ENCODE results near the gene TNFSF11. TPM values are rescaled to one million over a fixed set of nuclear protein-coding genes. Genes with fewer than 3 reads are reported as not detected.
"Not testable (repeated sequence)": the region's sequence is repeated elsewhere in the genome, so short reads cannot be mapped to it uniquely, and the experiment has no call there.

Gene TNFSF11
- total and polyA plus RNA-seq, 9 donors = 0.04 to 0.22 TPM; not detected in 7

DNA sequence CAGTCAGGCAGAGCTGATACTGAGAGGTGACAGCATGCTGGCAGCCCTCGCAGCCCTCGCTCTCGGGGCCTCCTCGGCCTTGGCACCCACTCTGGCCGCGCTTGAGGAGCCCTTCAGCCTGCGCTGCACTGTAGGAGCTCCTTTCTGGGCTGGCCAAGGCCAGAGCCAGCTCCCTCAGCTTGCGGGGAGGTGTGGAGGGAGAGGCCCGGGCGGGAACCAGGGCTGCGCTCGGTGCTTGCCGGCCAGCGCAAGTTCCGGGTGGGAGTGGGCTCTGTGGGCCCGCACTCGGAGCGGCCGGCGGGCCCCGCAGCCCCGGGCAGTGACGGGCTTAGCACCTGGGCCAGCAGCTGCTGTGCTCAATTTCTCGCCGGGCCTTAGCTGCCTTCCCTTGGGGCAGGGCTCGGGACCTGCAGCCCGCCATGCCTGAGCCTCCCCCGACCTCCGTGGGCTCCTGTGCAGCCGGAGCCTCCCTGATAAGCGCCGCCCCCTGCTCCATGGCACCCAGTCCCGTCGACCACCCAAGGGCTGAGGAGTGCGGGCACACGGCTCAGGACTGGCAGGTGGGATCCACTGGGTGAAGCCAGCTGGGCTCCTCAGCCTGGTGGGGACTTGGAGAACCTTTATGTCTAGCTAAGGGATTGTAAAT lies 14.3 kb upstream of the TNFSF11 start:
- H3K9me3 ChIP-seq (replicated peaks; ENCODE audit: control insufficient read depth, low read depth, low read length); H3K27me3 ChIP-seq (ENCODE audit: control insufficient read depth, insufficient read depth, low read length); DNase-seq; H3K27ac ChIP-seq (ENCODE audit: low read length); H3K36me3 ChIP-seq (ENCODE audit: control insufficient read depth, insufficient read depth, low read length); H3K4me1 ChIP-seq (ENCODE audit: control insufficient read depth, insufficient read depth, low read length); H3K4me3 ChIP-seq (ENCODE audit: low read length): not testable (repeated sequence)
- 95% methylated on average over 27 of the region's 36 CpGs for WGBS (ENCODE audit: insufficient coverage)

DNA sequence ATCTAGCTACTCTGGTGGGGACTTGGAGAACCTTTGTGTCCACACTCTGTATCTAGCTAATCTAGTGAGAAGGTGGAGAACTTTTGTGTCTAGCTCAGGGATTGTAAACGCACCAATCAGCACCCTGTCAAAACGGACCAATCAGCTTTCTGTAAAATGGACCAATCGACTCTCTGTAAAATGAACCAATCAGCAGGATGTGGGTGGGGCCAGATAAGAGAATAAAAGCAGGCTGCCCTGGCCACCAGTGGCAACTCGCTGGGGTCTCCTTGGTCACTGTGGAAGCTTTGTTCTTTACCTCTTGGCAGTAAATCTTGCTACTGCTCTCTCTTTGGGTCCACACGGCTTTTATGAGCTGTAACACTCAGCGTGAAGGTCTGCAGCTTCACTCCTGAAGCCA lies 13.6 kb upstream of the TNFSF11 start:
- not testable (repeated sequence) for H3K27ac ChIP-seq (ENCODE audit: low read length); H3K27me3 ChIP-seq (ENCODE audit: control insufficient read depth, insufficient read depth, low read length); H3K9me3 ChIP-seq (replicated peaks; ENCODE audit: control insufficient read depth, low read depth, low read length); H3K4me3 ChIP-seq (ENCODE audit: low read length); H3K36me3 ChIP-seq (ENCODE audit: control insufficient read depth, insufficient read depth, low read length); DNase-seq; H3K4me1 ChIP-seq (ENCODE audit: control insufficient read depth, insufficient read depth, low read length)
- 79% methylated on average over 6 of the region's 6 CpGs for WGBS (ENCODE audit: insufficient coverage)

DNA sequence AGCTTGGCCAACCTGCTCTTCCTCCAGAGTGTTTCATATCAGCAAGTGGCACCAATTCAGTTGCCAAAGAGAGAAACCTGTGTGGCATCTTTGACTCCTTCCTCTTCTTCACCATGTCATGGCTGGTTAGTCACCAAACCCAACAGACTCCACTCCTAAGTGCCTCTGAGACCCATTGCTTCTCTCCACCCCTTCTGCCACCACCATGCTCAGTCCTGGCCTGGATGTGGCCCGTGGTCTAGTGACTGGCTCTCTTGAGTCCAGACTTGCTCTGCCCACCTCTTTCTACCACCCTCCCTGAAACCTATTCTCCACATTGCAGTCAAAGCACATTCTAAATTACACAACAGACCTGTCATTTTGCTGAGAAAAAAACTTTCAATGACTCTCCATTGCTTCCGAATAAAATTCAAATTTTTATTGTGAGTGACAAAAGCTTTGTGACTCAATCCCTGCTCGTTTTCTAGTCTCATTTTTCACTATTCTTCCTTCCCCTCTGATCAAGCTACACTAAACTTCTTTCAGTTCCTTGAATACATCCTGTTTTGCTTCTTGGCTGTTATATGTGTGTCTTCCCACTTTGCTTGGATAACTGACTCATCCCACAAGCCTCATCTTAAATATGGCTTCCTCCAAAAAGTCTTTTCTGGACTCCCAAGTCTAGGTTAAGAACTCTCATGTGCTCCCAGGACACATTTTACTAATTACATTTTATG lies 12.0 kb upstream of the TNFSF11 start:
- no peaks in the 10 kb centered on the region for H3K4me1 ChIP-seq (ENCODE audit: control insufficient read depth, insufficient read depth, low read length)
- no peaks in the 10 kb centered on the region for H3K27me3 ChIP-seq (ENCODE audit: control insufficient read depth, insufficient read depth, low read length)
- no peaks in the 10 kb centered on the region for H3K36me3 ChIP-seq (ENCODE audit: control insufficient read depth, insufficient read depth, low read length)
- WGBS (ENCODE audit: insufficient coverage) = 86% methylated on average over 1 of the region's 3 CpGs
- no peak overlapping the region for H3K27ac ChIP-seq (ENCODE audit: low read length)
- no peak overlapping the region for H3K4me3 ChIP-seq (ENCODE audit: low read length)
- H3K9me3 ChIP-seq (replicated peaks; ENCODE audit: control insufficient read depth, low read depth, low read length) = no peaks in the 10 kb centered on the region
- DNase-seq = peak; percentile 17

DNA sequence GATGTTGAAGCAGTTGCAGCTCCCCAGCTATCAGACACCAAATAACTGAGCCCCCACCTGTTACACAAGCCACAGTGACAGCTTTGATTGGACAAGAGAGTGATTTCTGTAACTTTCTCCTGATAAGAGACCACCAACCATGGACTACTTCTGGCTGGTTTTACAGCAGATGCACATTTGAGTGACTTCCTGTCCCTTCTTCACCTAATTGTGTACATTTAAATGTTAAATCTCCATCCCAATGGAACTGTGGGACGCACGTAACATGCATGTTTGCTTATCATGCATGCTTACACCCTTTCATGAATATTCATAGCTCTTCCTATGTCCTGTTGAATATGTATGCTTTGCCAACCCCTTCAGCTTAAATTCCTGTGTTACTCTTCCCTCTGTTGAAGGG lies 6.0 kb upstream of the TNFSF11 start:
- WGBS (ENCODE audit: insufficient coverage) = no CpG with 5 or more reads among the region's 2 CpGs

DNA sequence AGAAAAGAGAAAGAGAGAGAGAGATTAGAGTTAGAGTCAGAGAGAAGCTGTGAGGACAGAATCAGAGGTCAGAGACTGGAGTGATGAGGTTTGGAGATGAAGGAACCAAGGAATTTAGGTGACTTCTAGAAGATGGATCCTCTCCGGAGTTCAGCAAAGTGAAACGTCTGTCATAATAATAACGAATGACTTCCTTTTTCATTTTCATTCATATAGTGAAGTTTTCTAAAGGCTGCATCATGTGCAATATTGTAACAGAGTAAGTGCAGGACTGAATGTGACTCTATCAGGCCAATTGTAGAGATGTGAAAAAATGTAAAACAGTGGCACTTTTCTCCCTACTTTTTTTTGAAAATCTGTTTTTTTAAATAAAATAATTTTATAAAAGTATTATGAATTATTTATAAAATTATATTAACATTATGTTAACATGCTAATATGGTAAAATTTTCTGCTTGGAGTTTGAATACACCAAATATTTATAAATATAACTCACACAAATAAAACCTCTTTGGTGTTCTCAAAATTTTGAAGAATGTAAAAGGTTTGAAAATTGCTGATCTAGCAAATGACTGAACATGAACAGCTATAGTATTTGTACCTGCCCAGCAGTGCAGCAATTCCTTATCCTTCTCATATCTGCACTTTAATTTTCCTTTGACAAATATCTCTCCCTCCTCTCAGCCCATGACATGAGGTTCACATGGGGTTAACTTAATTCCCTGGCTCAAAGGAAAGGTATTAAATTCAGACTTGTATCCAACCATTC lies 4.2 kb upstream of the TNFSF11 start:
- no peak for DNase-seq
- H3K4me3 ChIP-seq (ENCODE audit: low read length) = no peak overlapping the region
- peaks cover 5% of the 10 kb centered on the region for H3K4me1 ChIP-seq (ENCODE audit: control insufficient read depth, insufficient read depth, low read length)
- H3K27me3 ChIP-seq (ENCODE audit: control insufficient read depth, insufficient read depth, low read length) = peaks cover 20% of the 10 kb centered on the region
- no peak overlapping the region for H3K27ac ChIP-seq (ENCODE audit: low read length)
- H3K9me3 ChIP-seq (replicated peaks; ENCODE audit: control insufficient read depth, low read depth, low read length) = no peaks in the 10 kb centered on the region
- no CpG with 5 or more reads among the region's 3 CpGs for WGBS (ENCODE audit: insufficient coverage)
- no peaks in the 10 kb centered on the region for H3K36me3 ChIP-seq (ENCODE audit: control insufficient read depth, insufficient read depth, low read length)

More for the DNA sequence above, 6.0 kb upstream of the TNFSF11 start:
- no peak for DNase-seq
- H3K9me3 ChIP-seq (replicated peaks; ENCODE audit: control insufficient read depth, low read depth, low read length) = no peaks in the 10 kb centered on the region
- no peak overlapping the region for H3K27ac ChIP-seq (ENCODE audit: low read length)
- no peaks in the 10 kb centered on the region for H3K36me3 ChIP-seq (ENCODE audit: control insufficient read depth, insufficient read depth, low read length)
- H3K4me3 ChIP-seq (ENCODE audit: low read length) = no peak overlapping the region
- no peaks in the 10 kb centered on the region for H3K4me1 ChIP-seq (ENCODE audit: control insufficient read depth, insufficient read depth, low read length)
- H3K27me3 ChIP-seq (ENCODE audit: control insufficient read depth, insufficient read depth, low read length) = peaks cover 3% of the 10 kb centered on the region

DNA sequence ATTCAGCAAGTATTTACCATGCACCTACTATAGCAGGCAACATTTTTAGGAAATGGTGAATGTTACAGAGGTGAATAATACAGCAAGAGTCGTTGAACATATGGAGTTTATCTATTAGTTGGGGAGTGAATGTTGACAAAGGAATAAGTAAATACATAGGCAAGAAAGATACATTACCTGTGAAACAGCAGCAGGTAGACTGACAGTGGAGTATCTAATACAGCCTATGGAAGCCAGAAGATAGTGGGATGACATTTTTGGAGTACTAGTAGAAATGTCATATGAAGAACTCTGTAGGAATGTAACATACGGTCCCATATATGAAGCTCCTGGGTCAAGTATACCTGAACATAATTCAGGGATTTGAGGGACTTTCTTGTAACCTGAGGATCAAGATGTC lies 2.1 kb upstream of the TNFSF11 start:
- no CpG with 5 or more reads among the region's 2 CpGs for WGBS (ENCODE audit: insufficient coverage)
- Histone ChIP-seq H3K36me3 (ENCODE audit: control insufficient read depth, insufficient read depth, low read length) (no peaks in the 10 kb centered on the region), H3K4me1 (ENCODE audit: control insufficient read depth, insufficient read depth, low read length) (peaks cover 9% of the 10 kb centered on the region), H3K27me3 (ENCODE audit: control insufficient read depth, insufficient read depth, low read length) (peaks cover 33% of the 10 kb centered on the region), H3K4me3 (ENCODE audit: low read length) (no peak overlapping the region), H3K27ac (ENCODE audit: low read length) (no peak overlapping the region), H3K9me3 (replicated peaks; ENCODE audit: control insufficient read depth, low read depth, low read length) (no peaks in the 10 kb centered on the region)
- no peak for DNase-seq

DNA sequence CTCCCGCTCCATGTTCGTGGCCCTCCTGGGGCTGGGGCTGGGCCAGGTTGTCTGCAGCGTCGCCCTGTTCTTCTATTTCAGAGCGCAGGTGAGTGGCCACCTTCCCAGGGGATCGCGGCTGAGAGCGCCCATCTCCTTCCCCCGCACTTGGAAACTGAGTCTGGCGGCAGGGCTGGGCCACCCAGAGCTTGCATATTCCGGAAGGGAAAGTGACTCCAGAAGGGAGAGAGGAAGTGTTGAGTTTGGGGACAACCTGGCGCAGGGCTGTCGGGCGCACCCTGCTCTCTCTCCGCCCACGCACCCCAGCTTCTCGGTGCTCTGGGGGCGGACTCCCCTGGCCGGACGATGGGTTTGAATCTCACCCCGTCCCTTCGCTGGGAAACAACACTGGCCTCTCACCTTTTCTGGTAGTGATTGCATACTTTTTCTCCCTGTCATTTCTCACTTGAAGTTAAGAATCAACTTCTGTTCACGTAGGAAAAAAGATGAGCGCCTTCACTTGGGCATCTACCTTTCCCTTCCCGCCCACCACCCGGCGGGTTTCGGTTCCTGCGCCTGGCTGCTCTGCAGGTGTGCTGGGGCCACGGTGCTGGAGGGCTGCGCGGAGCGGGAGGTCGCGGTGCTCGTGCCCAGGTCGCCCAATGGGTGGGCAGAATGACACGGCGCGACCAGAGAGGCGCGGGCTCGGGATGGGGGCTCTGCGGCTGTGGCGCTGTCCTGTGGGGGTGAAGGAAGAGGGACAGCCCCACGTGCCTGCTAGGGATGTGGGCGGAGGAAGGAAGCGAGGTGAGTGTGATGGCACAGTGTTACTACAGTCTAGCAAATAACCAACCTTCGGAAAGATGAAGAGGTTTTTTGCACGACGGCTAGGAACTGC lies 721 bp downstream of the TNFSF11 start:
- DNase-seq = no peak

DNA sequence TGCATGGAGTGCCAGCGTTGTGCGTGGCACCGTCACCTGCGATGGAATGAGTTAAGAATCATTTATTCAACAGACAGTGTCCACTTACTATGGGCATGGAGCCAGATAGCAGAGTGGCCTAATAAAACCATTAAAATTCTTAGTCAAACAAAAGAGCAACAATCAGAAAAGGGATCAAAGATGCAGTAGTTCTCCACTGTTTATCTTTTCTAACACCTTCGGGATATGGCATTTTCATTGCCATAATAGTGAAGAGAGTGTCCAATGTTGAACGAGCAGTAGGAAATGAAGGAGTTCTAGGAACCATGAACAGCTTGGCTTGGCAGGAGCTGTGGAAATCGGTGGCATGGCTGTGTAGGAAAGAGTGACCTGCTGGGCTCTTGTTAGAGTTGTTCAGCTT lies 2.0 kb downstream of the TNFSF11 start:
- H3K27me3 ChIP-seq (ENCODE audit: control insufficient read depth, insufficient read depth, low read length) = peaks cover 32% of the 10 kb centered on the region

More for the DNA sequence above, 721 bp downstream of the TNFSF11 start:
- H3K36me3 ChIP-seq (ENCODE audit: control insufficient read depth, insufficient read depth, low read length) = no peaks in the 10 kb centered on the region
- H3K27ac ChIP-seq (ENCODE audit: low read length) = no peak overlapping the region
- H3K27me3 ChIP-seq (ENCODE audit: control insufficient read depth, insufficient read depth, low read length) = peaks cover 33% of the 10 kb centered on the region
- peak overlapping the region; percentile 25 for H3K4me3 ChIP-seq (ENCODE audit: low read length)
- WGBS (ENCODE audit: insufficient coverage) = 1% methylated on average over 41 of the region's 51 CpGs
- H3K9me3 ChIP-seq (replicated peaks; ENCODE audit: control insufficient read depth, low read depth, low read length) = no peaks in the 10 kb centered on the region
- H3K4me1 ChIP-seq (ENCODE audit: control insufficient read depth, insufficient read depth, low read length) = peaks cover 9% of the 10 kb centered on the region

DNA sequence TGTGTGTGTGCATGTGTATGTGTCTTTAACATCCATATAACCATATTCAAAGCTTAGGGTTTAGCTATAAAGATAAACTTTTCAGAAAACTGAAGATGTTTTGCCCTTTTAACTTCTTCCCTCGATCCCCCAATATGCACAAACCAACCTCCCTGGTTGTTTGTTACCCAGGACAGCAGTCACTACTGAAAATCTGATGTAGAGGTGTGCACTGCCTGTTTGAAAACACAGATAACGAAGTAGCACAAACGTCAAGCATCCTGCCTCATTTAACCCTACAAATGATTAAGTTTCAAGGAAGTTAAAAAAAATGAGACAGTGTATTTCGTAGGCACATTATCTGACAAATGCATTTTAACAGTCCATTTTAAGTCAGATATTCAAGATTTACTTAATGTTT lies 3.6 kb downstream of the TNFSF11 start:
- no peak for DNase-seq

More for the DNA sequence above, 2.0 kb downstream of the TNFSF11 start:
- DNase-seq = no peak
- H3K9me3 ChIP-seq (replicated peaks; ENCODE audit: control insufficient read depth, low read depth, low read length) = no peaks in the 10 kb centered on the region
- H3K4me1 ChIP-seq (ENCODE audit: control insufficient read depth, insufficient read depth, low read length) = peaks cover 9% of the 10 kb centered on the region
- H3K4me3 ChIP-seq (ENCODE audit: low read length) = no peak overlapping the region
- 38% methylated on average over 2 of the region's 7 CpGs for WGBS (ENCODE audit: insufficient coverage)
- no peaks in the 10 kb centered on the region for H3K36me3 ChIP-seq (ENCODE audit: control insufficient read depth, insufficient read depth, low read length)
- no peak overlapping the region for H3K27ac ChIP-seq (ENCODE audit: low read length)

More for the DNA sequence above, 3.6 kb downstream of the TNFSF11 start:
- no CpG with 5 or more reads among the region's 4 CpGs for WGBS (ENCODE audit: insufficient coverage)
- Histone ChIP-seq H3K4me1 (ENCODE audit: control insufficient read depth, insufficient read depth, low read length) (peaks cover 9% of the 10 kb centered on the region), H3K4me3 (ENCODE audit: low read length) (no peak overlapping the region), H3K9me3 (replicated peaks; ENCODE audit: control insufficient read depth, low read depth, low read length) (no peaks in the 10 kb centered on the region), H3K27me3 (ENCODE audit: control insufficient read depth, insufficient read depth, low read length) (peaks cover 29% of the 10 kb centered on the region), H3K36me3 (ENCODE audit: control insufficient read depth, insufficient read depth, low read length) (no peaks in the 10 kb centered on the region), H3K27ac (ENCODE audit: low read length) (no peak overlapping the region)
